IPS-15b (cell line): ENCODE data around the gene MAN1C1.

ENCODE experiments used
- H3K27me3 ChIP-seq: one replicate; pipeline ENCODE4 v1.6.1; 2013; ENCODE audit warnings: low read length; ENCODE audit not compliant: control insufficient read depth, insufficient read depth
- H3K36me3 ChIP-seq: one replicate; pipeline ENCODE4 v1.6.1; 2013; ENCODE audit warnings: low read length; ENCODE audit not compliant: control insufficient read depth, insufficient read depth
- H3K4me1 ChIP-seq: one replicate; pipeline ENCODE4 v1.6.1; 2013; ENCODE audit warnings: mild to moderate bottlenecking, low read length; ENCODE audit not compliant: control insufficient read depth, insufficient read depth
- H3K4me3 ChIP-seq: one replicate; pipeline ENCODE4 v1.5.1; 2013; ENCODE audit warnings: low read depth, low read length
- H3K9ac ChIP-seq: one replicate; pipeline ENCODE4 v1.6.1; 2013; ENCODE audit warnings: low read depth, mild to moderate bottlenecking, low read length
- H3K9me3 ChIP-seq: one replicate; pipeline ENCODE4 v1.6.1; 2013; ENCODE audit warnings: mild to moderate bottlenecking, low read length; ENCODE audit not compliant: control insufficient read depth, insufficient read depth

The MAN1C1 gene

DNA sequence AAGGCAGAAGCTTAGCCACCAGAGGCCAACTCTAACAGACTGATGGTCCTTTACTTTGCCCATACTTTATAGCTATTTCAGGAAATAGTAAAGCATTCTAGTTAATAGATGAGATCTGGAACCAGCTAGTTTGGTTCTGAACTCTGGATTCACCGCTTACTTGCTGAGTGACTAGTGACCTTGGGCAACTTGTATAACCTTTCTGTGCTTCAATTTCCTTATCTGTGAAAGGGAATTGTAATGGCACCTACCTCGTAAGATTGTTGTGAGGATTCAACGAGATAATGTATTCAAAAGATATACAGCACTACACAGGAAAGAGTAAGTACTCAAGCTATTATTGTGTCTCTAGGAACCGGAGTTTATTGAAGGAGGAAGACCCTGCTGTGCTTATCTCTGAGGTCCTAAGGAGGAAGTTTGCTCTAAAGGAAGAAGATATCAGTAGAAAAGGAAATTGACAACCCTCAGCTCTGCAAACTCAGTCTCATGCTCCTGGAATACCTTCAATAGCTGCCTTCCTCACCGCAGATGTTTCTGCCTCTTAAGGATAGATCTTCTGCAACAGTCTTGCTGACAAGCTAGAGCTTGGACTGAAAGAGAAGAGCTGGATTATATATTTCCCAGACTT is 215.1 kb downstream of the MAN1C1 start:
- Histone ChIP-seq H3K4me1 (no peaks in the 10 kb centered on the region), H3K4me3 (no peak overlapping the region), H3K9ac (no peak overlapping the region), H3K36me3 (peaks cover 28% of the 10 kb centered on the region), H3K9me3 (no peaks in the 10 kb centered on the region), H3K27me3 (no peaks in the 10 kb centered on the region)

DNA sequence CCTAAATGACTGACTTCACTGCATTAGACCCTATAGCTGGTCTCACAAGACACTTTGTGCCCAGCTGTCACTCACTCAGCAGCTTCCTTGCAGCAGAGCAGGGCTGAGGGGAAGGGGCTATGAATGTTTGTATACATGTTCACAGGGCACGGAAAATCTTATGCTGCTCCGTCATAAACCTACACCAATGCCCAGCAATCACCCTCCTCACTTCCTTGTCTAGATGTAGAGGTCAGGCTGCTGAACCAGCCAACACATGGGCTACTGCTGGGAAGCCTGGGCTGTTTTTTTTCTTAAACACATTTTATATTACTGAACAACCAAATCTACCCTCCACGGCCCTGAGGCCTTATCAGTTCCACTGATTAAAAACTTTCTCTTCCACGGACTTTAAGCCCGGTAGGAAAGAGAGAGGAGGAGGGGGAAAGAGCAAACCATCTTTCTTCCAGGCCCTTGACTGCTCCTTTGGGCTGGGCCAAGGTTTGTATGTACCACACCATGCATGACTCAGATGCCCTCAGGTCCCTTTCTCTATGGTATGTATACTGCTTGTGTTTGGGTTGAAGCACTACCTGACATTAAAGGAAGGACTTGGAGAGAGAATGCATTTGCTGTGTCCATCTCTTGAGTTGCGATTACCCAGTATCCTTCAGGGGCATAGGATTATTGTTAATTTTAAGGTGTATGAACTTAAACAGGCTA is 215.9 kb downstream of the MAN1C1 start:
- Histone ChIP-seq H3K36me3 (peaks cover 26% of the 10 kb centered on the region), H3K4me1 (no peaks in the 10 kb centered on the region), H3K9me3 (no peaks in the 10 kb centered on the region), H3K4me3 (no peak overlapping the region), H3K27me3 (no peaks in the 10 kb centered on the region), H3K9ac (no peak overlapping the region)

DNA sequence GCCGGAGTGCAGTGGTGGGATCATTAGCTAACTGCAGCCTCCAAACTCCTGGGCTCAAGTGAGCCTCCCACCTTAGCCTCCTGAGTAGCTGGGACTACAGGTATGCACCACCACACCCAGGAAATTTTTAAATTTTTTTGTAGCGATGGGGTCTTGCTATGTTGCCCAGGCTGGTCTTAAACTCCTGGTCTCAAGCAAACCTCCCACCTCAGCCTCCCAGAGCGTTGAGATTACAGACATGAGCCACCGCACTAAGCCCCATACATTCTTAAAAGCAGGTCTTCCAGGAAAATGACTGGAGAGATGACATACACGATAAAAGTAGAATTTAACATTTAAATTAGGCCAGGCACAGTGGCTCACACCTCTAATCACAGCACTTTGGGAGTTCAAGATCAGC is 216.6 kb downstream of the MAN1C1 start:
- no peaks in the 10 kb centered on the region for H3K9me3 ChIP-seq
- H3K36me3 ChIP-seq = peaks cover 25% of the 10 kb centered on the region
- H3K4me3 ChIP-seq = no peak overlapping the region
- no peak overlapping the region for H3K9ac ChIP-seq
- no peaks in the 10 kb centered on the region for H3K27me3 ChIP-seq
- no peaks in the 10 kb centered on the region for H3K4me1 ChIP-seq
